Panc1 (cell line): ENCODE results near the gene ZNF516.

Experiments
- POLR2AphosphoS5 ChIP-seq: IDR thresholded peaks from 2 replicates; pipeline ENCODE4 v1.6.1; 2012; ENCODE audit warnings: mild to moderate bottlenecking, low read depth, low read length, moderate library complexity
- TF ChIP-seq, protein P1 (sequence below): fragments of 450-650 bp; IDR thresholded peaks from 2 replicates; pipeline ENCODE4 v1.5.1; 2017; ENCODE audit warnings: mild to moderate bottlenecking

DNA sequence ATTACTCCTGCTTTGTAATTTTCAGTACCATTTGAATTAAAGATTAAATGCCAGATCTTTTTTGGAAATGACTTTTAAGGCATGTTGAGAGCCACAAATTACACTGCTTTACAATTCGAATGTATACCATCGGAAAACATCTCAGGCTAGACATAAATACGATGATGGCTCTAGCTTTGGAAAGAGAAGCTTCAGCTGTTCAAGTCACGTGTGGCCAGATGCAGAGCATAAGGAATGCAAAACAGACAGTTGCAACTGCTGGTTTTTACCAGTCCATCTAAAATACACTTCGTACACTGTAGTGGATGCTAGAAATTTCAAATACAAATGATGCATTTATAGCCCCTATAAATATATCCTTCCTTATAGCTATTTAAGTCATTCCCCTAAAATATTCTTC, 8.0 kb downstream of the ZNF516 start:
- TF ChIP-seq POLR2AphosphoS5 = no peak
- TF ChIP-seq, protein P1, sequence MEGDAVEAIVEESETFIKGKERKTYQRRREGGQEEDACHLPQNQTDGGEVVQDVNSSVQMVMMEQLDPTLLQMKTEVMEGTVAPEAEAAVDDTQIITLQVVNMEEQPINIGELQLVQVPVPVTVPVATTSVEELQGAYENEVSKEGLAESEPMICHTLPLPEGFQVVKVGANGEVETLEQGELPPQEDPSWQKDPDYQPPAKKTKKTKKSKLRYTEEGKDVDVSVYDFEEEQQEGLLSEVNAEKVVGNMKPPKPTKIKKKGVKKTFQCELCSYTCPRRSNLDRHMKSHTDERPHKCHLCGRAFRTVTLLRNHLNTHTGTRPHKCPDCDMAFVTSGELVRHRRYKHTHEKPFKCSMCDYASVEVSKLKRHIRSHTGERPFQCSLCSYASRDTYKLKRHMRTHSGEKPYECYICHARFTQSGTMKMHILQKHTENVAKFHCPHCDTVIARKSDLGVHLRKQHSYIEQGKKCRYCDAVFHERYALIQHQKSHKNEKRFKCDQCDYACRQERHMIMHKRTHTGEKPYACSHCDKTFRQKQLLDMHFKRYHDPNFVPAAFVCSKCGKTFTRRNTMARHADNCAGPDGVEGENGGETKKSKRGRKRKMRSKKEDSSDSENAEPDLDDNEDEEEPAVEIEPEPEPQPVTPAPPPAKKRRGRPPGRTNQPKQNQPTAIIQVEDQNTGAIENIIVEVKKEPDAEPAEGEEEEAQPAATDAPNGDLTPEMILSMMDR = no peak
